ENCODE data around the gene REEP3.

The REEP3 gene

GRCh38 chr10:63670291-63670898 is 149.2 kb downstream of the REEP3 start:
- DNase-seq, result no peak

GRCh38 chr10:63671317-63671937 is 150.2 kb downstream of the REEP3 start:
- no peak for DNase-seq

- DNase-seq, result no peak
Observed at GRCh38 chr10:63672491-63672890, 151.3 kb downstream of the REEP3 start.

- DNase-seq, result no peak
Observed at GRCh38 chr10:63673246-63673645, 152.0 kb downstream of the REEP3 start.

- no peak for DNase-seq
Observed at GRCh38 chr10:63673846-63674245, 152.6 kb downstream of the REEP3 start.
